ENCODE measurements around the gene TRIM41.
"Not testable (repeated sequence)": the region's sequence is repeated elsewhere in the genome, so short reads cannot be mapped to it uniquely, and the experiment has no call there.

- not testable (repeated sequence) for TF ChIP-seq POLR2AphosphoS5, EP300 (IDR thresholded peaks at IDR 0.05)
Observed at GRCh38 chr5:181267291-181267904, 44.3 kb downstream of the TRIM41 start.
